Measurements from ENCODE around the gene SLAMF8.

The SLAMF8 gene

GRCh38 chr1:159826441-159827101, at the start of gene SLAMF8:
TSS of gene SLAMF8 (plus strand) at chr1:159826873. CDS start at chr1:159826899, 26 bp downstream.
- H3K27ac ChIP-seq (ENCODE audit: low read depth, low read length) = no peak within 1 kb of the TSS
- H3K27me3 ChIP-seq (ENCODE audit: insufficient read depth, low read length) = peaks cover 23% of the 10 kb centered on the region
- H3K4me3 ChIP-seq (ENCODE audit: low read depth, low read length) = no peak within 1 kb of the TSS
- no peaks in the 10 kb centered on the region for H3K36me3 ChIP-seq (ENCODE audit: insufficient read depth, low read length)
- no peaks in the 10 kb centered on the region for H3K79me2 ChIP-seq (ENCODE audit: control insufficient read depth, insufficient read depth, low read length, unreplicated experiment)
- H3K4me1 ChIP-seq (ENCODE audit: control insufficient read depth, insufficient read depth, low read length, unreplicated experiment) = peaks cover 7% of the 10 kb centered on the region
- H2AFZ ChIP-seq (ENCODE audit: low read length, unreplicated experiment) = no peak within 1 kb of the TSS

GRCh38 chr1:159778266-159778665, 48.4 kb upstream of the SLAMF8 start:
- Histone ChIP-seq H3K27ac (ENCODE audit: low read depth, low read length) (peak overlapping the region; percentile 90), H3K4me3 (ENCODE audit: low read depth, low read length) (no peak overlapping the region), H3K36me3 (ENCODE audit: insufficient read depth, low read length) (no peaks in the 10 kb centered on the region), H3K4me1 (ENCODE audit: control insufficient read depth, insufficient read depth, low read length, unreplicated experiment) (peaks cover 35% of the 10 kb centered on the region), H2AFZ (ENCODE audit: low read length, unreplicated experiment) (no peak overlapping the region), H3K27me3 (ENCODE audit: insufficient read depth, low read length) (no peaks in the 10 kb centered on the region), H3K79me2 (ENCODE audit: control insufficient read depth, insufficient read depth, low read length, unreplicated experiment) (peaks cover 13% of the 10 kb centered on the region)

GRCh38 chr1:159779403-159779851, 47.2 kb upstream of the SLAMF8 start:
- peaks cover 13% of the 10 kb centered on the region for H3K79me2 ChIP-seq (ENCODE audit: control insufficient read depth, insufficient read depth, low read length, unreplicated experiment)
- peaks cover 39% of the 10 kb centered on the region for H3K4me1 ChIP-seq (ENCODE audit: control insufficient read depth, insufficient read depth, low read length, unreplicated experiment)
- no peaks in the 10 kb centered on the region for H3K36me3 ChIP-seq (ENCODE audit: insufficient read depth, low read length)
- H3K27me3 ChIP-seq (ENCODE audit: insufficient read depth, low read length) = no peaks in the 10 kb centered on the region
- H3K4me3 ChIP-seq (ENCODE audit: low read depth, low read length) = 0 out of 2 replicates have a peak overlapping the region, but pooled peaks have one; percentile 1
- peak overlapping the region; percentile 90 for H3K27ac ChIP-seq (ENCODE audit: low read depth, low read length)
- no peak overlapping the region for H2AFZ ChIP-seq (ENCODE audit: low read length, unreplicated experiment)

GRCh38 chr1:159780583-159781582, 45.8 kb upstream of the SLAMF8 start, which contains the start of gene DUSP23:
TSS of gene DUSP23 (plus strand) at chr1:159780962. CDS start at chr1:159781101, 139 bp downstream.
- no peaks in the 10 kb centered on the region for H3K27me3 ChIP-seq (ENCODE audit: insufficient read depth, low read length)
- peaks cover 13% of the 10 kb centered on the region for H3K79me2 ChIP-seq (ENCODE audit: control insufficient read depth, insufficient read depth, low read length, unreplicated experiment)
- peak within 1 kb of the TSS; percentile 88 for H3K4me3 ChIP-seq (ENCODE audit: low read depth, low read length)
- H3K27ac ChIP-seq (ENCODE audit: low read depth, low read length) = peak within 1 kb of the TSS; percentile 90
- H3K36me3 ChIP-seq (ENCODE audit: insufficient read depth, low read length) = no peaks in the 10 kb centered on the region
- peaks cover 39% of the 10 kb centered on the region for H3K4me1 ChIP-seq (ENCODE audit: control insufficient read depth, insufficient read depth, low read length, unreplicated experiment)
- H2AFZ ChIP-seq (ENCODE audit: low read length, unreplicated experiment) = peak within 1 kb of the TSS; percentile 95

GRCh38 chr1:159781992-159782391, 44.7 kb upstream of the SLAMF8 start:
- H3K36me3 ChIP-seq (ENCODE audit: insufficient read depth, low read length) = no peaks in the 10 kb centered on the region
- H3K4me1 ChIP-seq (ENCODE audit: control insufficient read depth, insufficient read depth, low read length, unreplicated experiment) = peaks cover 43% of the 10 kb centered on the region
- H3K79me2 ChIP-seq (ENCODE audit: control insufficient read depth, insufficient read depth, low read length, unreplicated experiment) = peaks cover 13% of the 10 kb centered on the region
- no peak overlapping the region for H2AFZ ChIP-seq (ENCODE audit: low read length, unreplicated experiment)
- no peaks in the 10 kb centered on the region for H3K27me3 ChIP-seq (ENCODE audit: insufficient read depth, low read length)
- peak overlapping the region; percentile 88 for H3K4me3 ChIP-seq (ENCODE audit: low read depth, low read length)
- no peak overlapping the region for H3K27ac ChIP-seq (ENCODE audit: low read depth, low read length)

- no peak overlapping the region for H2AFZ ChIP-seq (ENCODE audit: low read length, unreplicated experiment)
- peaks cover 31% of the 10 kb centered on the region for H3K4me1 ChIP-seq (ENCODE audit: control insufficient read depth, insufficient read depth, low read length, unreplicated experiment)
- H3K36me3 ChIP-seq (ENCODE audit: insufficient read depth, low read length) = no peaks in the 10 kb centered on the region
- no peak overlapping the region for H3K27ac ChIP-seq (ENCODE audit: low read depth, low read length)
- no peak overlapping the region for H3K4me3 ChIP-seq (ENCODE audit: low read depth, low read length)
- no peaks in the 10 kb centered on the region for H3K27me3 ChIP-seq (ENCODE audit: insufficient read depth, low read length)
- H3K79me2 ChIP-seq (ENCODE audit: control insufficient read depth, insufficient read depth, low read length, unreplicated experiment) = peaks cover 13% of the 10 kb centered on the region
Observed at GRCh38 chr1:159783724-159784123, 42.9 kb upstream of the SLAMF8 start.

- Histone ChIP-seq H3K79me2 (ENCODE audit: control insufficient read depth, insufficient read depth, low read length, unreplicated experiment) (peaks cover 11% of the 10 kb centered on the region), H3K4me1 (ENCODE audit: control insufficient read depth, insufficient read depth, low read length, unreplicated experiment) (peaks cover 15% of the 10 kb centered on the region), H3K27me3 (ENCODE audit: insufficient read depth, low read length) (no peaks in the 10 kb centered on the region), H2AFZ (ENCODE audit: low read length, unreplicated experiment) (no peak overlapping the region), H3K27ac (ENCODE audit: low read depth, low read length) (no peak overlapping the region), H3K36me3 (ENCODE audit: insufficient read depth, low read length) (no peaks in the 10 kb centered on the region), H3K4me3 (ENCODE audit: low read depth, low read length) (no peak overlapping the region)
Observed at GRCh38 chr1:159786465-159786864, 40.2 kb upstream of the SLAMF8 start.

- Histone ChIP-seq H3K36me3 (ENCODE audit: insufficient read depth, low read length) (no peaks in the 10 kb centered on the region), H3K27ac (ENCODE audit: low read depth, low read length) (no peak overlapping the region), H3K4me1 (ENCODE audit: control insufficient read depth, insufficient read depth, low read length, unreplicated experiment) (peaks cover 11% of the 10 kb centered on the region), H3K79me2 (ENCODE audit: control insufficient read depth, insufficient read depth, low read length, unreplicated experiment) (peaks cover 6% of the 10 kb centered on the region), H3K4me3 (ENCODE audit: low read depth, low read length) (no peak overlapping the region), H3K27me3 (ENCODE audit: insufficient read depth, low read length) (no peaks in the 10 kb centered on the region), H2AFZ (ENCODE audit: low read length, unreplicated experiment) (no peak overlapping the region)
Observed at GRCh38 chr1:159786966-159787365, 39.7 kb upstream of the SLAMF8 start.

GRCh38 chr1:159790237-159790917, 36.3 kb upstream of the SLAMF8 start:
- H3K27ac ChIP-seq (ENCODE audit: low read depth, low read length) = no peak overlapping the region
- no peak overlapping the region for H3K4me3 ChIP-seq (ENCODE audit: low read depth, low read length)
- H3K36me3 ChIP-seq (ENCODE audit: insufficient read depth, low read length) = no peaks in the 10 kb centered on the region
- no peaks in the 10 kb centered on the region for H3K79me2 ChIP-seq (ENCODE audit: control insufficient read depth, insufficient read depth, low read length, unreplicated experiment)
- H3K27me3 ChIP-seq (ENCODE audit: insufficient read depth, low read length) = no peaks in the 10 kb centered on the region
- H2AFZ ChIP-seq (ENCODE audit: low read length, unreplicated experiment) = no peak overlapping the region
- peaks cover 3% of the 10 kb centered on the region for H3K4me1 ChIP-seq (ENCODE audit: control insufficient read depth, insufficient read depth, low read length, unreplicated experiment)

- H3K4me1 ChIP-seq (ENCODE audit: control insufficient read depth, insufficient read depth, low read length, unreplicated experiment) = peaks cover 3% of the 10 kb centered on the region
- H2AFZ ChIP-seq (ENCODE audit: low read length, unreplicated experiment) = no peak overlapping the region
- H3K36me3 ChIP-seq (ENCODE audit: insufficient read depth, low read length) = no peaks in the 10 kb centered on the region
- no peaks in the 10 kb centered on the region for H3K27me3 ChIP-seq (ENCODE audit: insufficient read depth, low read length)
- no peaks in the 10 kb centered on the region for H3K79me2 ChIP-seq (ENCODE audit: control insufficient read depth, insufficient read depth, low read length, unreplicated experiment)
- H3K27ac ChIP-seq (ENCODE audit: low read depth, low read length) = no peak overlapping the region
- no peak overlapping the region for H3K4me3 ChIP-seq (ENCODE audit: low read depth, low read length)
Observed at GRCh38 chr1:159791031-159791430, 35.6 kb upstream of the SLAMF8 start.

All from ACC112 (cell line).